Fibroblast of gingiva (primary cell): ENCODE data around the gene BTNL2.
"Not testable (repeated sequence)": the region's sequence is repeated elsewhere in the genome, so short reads cannot be mapped to it uniquely, and the experiment has no call there.

Source experiments
- DNase-seq: peaks from one replicate; pipeline ENCODE4 v3.0.0-alpha.2; 2011; ENCODE audit warnings: low read depth

The BTNL2 gene

GRCh38 chr6:32370505-32370904 lies 36.5 kb downstream of the BTNL2 start:
- peak; percentile 11 for DNase-seq

GRCh38 chr6:32369660-32370059 lies 37.3 kb downstream of the BTNL2 start:
- DNase-seq: peak; percentile 65

GRCh38 chr6:32367644-32368043 lies 39.3 kb downstream of the BTNL2 start:
- DNase-seq: no peak

DNA sequence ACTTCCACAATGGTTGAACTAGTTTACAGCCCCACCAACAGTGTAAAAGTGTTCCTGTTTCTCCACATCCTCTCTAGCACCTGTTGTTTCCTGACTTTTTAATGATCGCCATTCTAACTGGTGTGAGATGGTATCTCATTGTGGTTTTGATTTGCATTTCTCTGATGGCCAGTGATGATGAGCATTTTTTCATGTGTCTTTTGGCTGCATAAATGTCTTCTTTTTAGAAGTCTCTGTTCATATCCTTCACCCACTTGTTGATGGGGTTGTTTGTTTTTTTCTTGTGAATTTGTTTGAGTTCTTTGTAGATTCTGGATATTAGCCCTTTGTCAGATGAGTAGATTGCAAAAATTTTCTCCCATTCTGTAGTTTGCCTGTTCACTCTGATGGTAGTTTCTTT lies 47.8 kb downstream of the BTNL2 start:
- DNase-seq: not testable (repeated sequence)

DNA sequence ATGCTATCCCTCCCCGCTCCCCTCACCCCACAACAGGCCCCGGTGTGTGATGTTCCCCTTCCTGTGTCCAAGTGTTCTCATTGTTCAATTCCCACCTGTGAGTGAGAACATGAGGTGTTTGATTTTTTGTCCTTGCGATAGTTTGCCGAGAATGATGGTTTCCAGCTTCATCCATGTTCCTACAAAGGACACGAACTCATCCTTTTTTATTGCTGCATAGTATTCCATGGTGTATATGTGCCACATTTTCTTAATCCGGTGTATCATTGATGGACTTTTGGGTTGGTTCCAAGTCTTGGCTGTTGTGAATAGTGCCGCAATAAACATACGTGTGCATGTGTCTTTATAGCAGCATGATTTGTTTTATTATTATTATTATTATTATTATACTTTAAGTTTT lies 48.4 kb downstream of the BTNL2 start:
- DNase-seq: not testable (repeated sequence)

- DNase-seq: no peak
These were observed 52.0 kb downstream of the BTNL2 start for GRCh38 chr6:32355018-32355417.

GRCh38 chr6:32353348-32353747 lies 53.6 kb downstream of the BTNL2 start:
- DNase-seq: no peak
